Uterus (tissue), 2 donors: ENCODE measurements around the gene TPP2.

Source experiments
- POLR2A ChIP-seq, 2 donors: fragments of 450-650 bp; IDR thresholded peaks; one replicate each; pipeline ENCODE4 v1.6.1; 2016; ENCODE audit warnings: antibody characterized with exemption in 2 of 2, mild to moderate bottlenecking in 1 of 2, moderate library complexity in 1 of 2
- TF ChIP-seq, protein P1 (sequence below), 4 experiments: fragments of 200-600 bp in 2 of 4; fragments of 450-650 bp in 2 of 4; sonication (generic) in 2 of 4; IDR thresholded peaks; one replicate each; pipeline ENCODE4 v1.5.1; 2016 to 2019; ENCODE audit warnings: antibody characterized with exemption in 4 of 4, mild to moderate bottlenecking in 2 of 4, moderate library complexity in 1 of 4

DNA sequence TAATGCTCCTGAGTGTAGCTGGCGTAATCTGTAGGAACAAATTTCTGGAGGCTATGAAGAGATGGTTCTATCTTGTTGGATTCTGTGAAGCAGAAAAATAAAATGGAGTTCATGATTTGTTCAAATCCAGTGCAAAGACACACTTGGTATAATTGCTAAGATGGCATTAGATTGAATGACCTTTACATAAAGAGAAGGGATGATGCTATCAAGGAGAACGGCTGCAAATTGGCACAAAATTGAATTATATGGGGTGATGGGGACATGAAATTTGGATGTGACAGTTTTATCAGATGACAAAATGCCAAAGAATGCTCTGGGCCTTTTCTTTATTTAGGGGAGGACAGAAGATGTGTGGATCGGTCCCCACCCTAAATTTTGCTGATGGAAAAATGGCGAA lies 94.1 kb downstream of the TPP2 start:
- TF ChIP-seq, protein P1, sequence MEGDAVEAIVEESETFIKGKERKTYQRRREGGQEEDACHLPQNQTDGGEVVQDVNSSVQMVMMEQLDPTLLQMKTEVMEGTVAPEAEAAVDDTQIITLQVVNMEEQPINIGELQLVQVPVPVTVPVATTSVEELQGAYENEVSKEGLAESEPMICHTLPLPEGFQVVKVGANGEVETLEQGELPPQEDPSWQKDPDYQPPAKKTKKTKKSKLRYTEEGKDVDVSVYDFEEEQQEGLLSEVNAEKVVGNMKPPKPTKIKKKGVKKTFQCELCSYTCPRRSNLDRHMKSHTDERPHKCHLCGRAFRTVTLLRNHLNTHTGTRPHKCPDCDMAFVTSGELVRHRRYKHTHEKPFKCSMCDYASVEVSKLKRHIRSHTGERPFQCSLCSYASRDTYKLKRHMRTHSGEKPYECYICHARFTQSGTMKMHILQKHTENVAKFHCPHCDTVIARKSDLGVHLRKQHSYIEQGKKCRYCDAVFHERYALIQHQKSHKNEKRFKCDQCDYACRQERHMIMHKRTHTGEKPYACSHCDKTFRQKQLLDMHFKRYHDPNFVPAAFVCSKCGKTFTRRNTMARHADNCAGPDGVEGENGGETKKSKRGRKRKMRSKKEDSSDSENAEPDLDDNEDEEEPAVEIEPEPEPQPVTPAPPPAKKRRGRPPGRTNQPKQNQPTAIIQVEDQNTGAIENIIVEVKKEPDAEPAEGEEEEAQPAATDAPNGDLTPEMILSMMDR (IDR thresholded peaks at IDR 0.05): no peak
- TF ChIP-seq POLR2A (IDR thresholded peaks at IDR 0.05): no peak
